Measurements from ENCODE around the gene CYP1A2. TPM values are rescaled to one million over a fixed set of nuclear protein-coding genes. Genes with fewer than 3 reads are reported as not detected.

CYP1A2 gene
- total and polyA plus RNA-seq, 9 donors = 0.23 TPM; not detected in 8

GRCh38 chr15:74775132-74775562 lies 26.5 kb downstream of the CYP1A2 start:
- no peaks in the 10 kb centered on the region for H3K9me3 ChIP-seq
- no peak for TF ChIP-seq CTCF (IDR thresholded peaks at IDR 0.05)
- TF ChIP-seq POLR2A (IDR thresholded peaks at IDR 0.05) = no peak
- no peak for TF ChIP-seq EP300 (IDR thresholded peaks at IDR 0.05)
- no peaks in the 10 kb centered on the region for H3K4me1 ChIP-seq (ENCODE audit: insufficient read depth)
- intact Hi-C loops (cut with DNase I) = loop anchor here in 2 of 4 donors (5.0 to 10.0 kb wide), 2 partner anchors 177 to 220 kb away; partner anchors contain the start of gene SCAMP5 (in 1 of the 2)
- H3K27ac ChIP-seq = no peak overlapping the region
- H3K4me3 ChIP-seq = no peak overlapping the region
- WGBS, 3 donors = 76 to 77% (median 77%) methylated on average over 5 of the region's 5 CpGs
- H3K27me3 ChIP-seq = no peaks in the 10 kb centered on the region
- DNase-seq = no peak
- H3K36me3 ChIP-seq = no peaks in the 10 kb centered on the region

GRCh38 chr15:74775894-74776293 lies 27.2 kb downstream of the CYP1A2 start:
- Histone ChIP-seq H3K36me3 (no peaks in the 10 kb centered on the region), H3K9me3 (no peaks in the 10 kb centered on the region), H3K27me3 (no peaks in the 10 kb centered on the region), H3K27ac (no peak overlapping the region), H3K4me3 (no peak overlapping the region), H3K4me1 (ENCODE audit: insufficient read depth) (no peaks in the 10 kb centered on the region)
- 82 to 87% (median 85%) methylated on average over 4 of the region's 4 CpGs for WGBS, 3 donors
- TF ChIP-seq CTCF (IDR thresholded peaks at IDR 0.05) (no peak), EP300 (IDR thresholded peaks at IDR 0.05) (no peak), POLR2A (IDR thresholded peaks at IDR 0.05) (no peak)
- DNase-seq = no peak
- intact Hi-C loops (cut with DNase I) = loop anchor here in 2 of 4 donors (5.0 to 10.0 kb wide), 2 partner anchors 176 to 219 kb away; partner anchors contain the start of gene SCAMP5 (in 1 of the 2)

- Histone ChIP-seq H3K36me3 (no peaks in the 10 kb centered on the region), H3K4me3 (no peak overlapping the region), H3K9me3 (no peaks in the 10 kb centered on the region), H3K27ac (no peak overlapping the region), H3K27me3 (no peaks in the 10 kb centered on the region), H3K4me1 (ENCODE audit: insufficient read depth) (peaks cover 3% of the 10 kb centered on the region)
- TF ChIP-seq POLR2A (IDR thresholded peaks at IDR 0.05) (no peak), EP300 (IDR thresholded peaks at IDR 0.05) (no peak), CTCF (IDR thresholded peaks at IDR 0.05) (no peak)
- WGBS, 3 donors = 50 to 55% (median 54%) methylated on average over 13 of the region's 13 CpGs
- intact Hi-C loops (cut with DNase I) = loop anchor here in 2 of 4 donors (5.0 to 10.0 kb wide), 2 partner anchors 175 to 218 kb away; partner anchors contain the start of gene SCAMP5 (in 1 of the 2)
- DNase-seq = no peak
Observed at GRCh38 chr15:74776821-74777768, 28.4 kb downstream of the CYP1A2 start.

- Histone ChIP-seq H3K27me3 (no peaks in the 10 kb centered on the region), H3K36me3 (no peaks in the 10 kb centered on the region), H3K27ac (no peak overlapping the region), H3K4me3 (no peak overlapping the region), H3K4me1 (ENCODE audit: insufficient read depth) (peaks cover 5% of the 10 kb centered on the region), H3K9me3 (no peaks in the 10 kb centered on the region)
- no peak for TF ChIP-seq CTCF (IDR thresholded peaks at IDR 0.05)
- no peak for TF ChIP-seq POLR2A (IDR thresholded peaks at IDR 0.05)
- no peak for TF ChIP-seq EP300 (IDR thresholded peaks at IDR 0.05)
- WGBS, 3 donors = 89 to 91% (median 89%) methylated on average over 6 of the region's 6 CpGs
- intact Hi-C loops (cut with DNase I) = loop anchor here in 2 of 4 donors (5.0 to 10.0 kb wide), 2 partner anchors 174 to 217 kb away; partner anchors contain the start of gene SCAMP5 (in 1 of the 2)
- no peak for DNase-seq
Observed at GRCh38 chr15:74777769-74778598, 29.3 kb downstream of the CYP1A2 start.

Data from ovary (tissue), 9 donors.